Gastroesophageal sphincter (tissue), 3 donors: Measurements from ENCODE around the gene COL26A1.
A peak's percentile ranks its signal among the peaks of the same experiment; 100 is the strongest.

Experiments used
- POLR2AphosphoS5 ChIP-seq: sonication (generic); formaldehyde crosslinking; IDR thresholded peaks from one replicate; pipeline ENCODE4 v1.6.1; 2017; ENCODE audit warnings: antibody characterized with exemption
- TF ChIP-seq, protein P1 (sequence below), 4 experiments: fragments of 200-600 bp in 2 of 4; fragments of 450-650 bp in 2 of 4; sonication (generic) in 1 of 4; IDR thresholded peaks; one replicate each; pipeline ENCODE4 v1.5.1; 2017 to 2019; ENCODE audit warnings: antibody characterized with exemption in 4 of 4, mild to moderate bottlenecking in 2 of 4, moderate library complexity in 2 of 4

DNA sequence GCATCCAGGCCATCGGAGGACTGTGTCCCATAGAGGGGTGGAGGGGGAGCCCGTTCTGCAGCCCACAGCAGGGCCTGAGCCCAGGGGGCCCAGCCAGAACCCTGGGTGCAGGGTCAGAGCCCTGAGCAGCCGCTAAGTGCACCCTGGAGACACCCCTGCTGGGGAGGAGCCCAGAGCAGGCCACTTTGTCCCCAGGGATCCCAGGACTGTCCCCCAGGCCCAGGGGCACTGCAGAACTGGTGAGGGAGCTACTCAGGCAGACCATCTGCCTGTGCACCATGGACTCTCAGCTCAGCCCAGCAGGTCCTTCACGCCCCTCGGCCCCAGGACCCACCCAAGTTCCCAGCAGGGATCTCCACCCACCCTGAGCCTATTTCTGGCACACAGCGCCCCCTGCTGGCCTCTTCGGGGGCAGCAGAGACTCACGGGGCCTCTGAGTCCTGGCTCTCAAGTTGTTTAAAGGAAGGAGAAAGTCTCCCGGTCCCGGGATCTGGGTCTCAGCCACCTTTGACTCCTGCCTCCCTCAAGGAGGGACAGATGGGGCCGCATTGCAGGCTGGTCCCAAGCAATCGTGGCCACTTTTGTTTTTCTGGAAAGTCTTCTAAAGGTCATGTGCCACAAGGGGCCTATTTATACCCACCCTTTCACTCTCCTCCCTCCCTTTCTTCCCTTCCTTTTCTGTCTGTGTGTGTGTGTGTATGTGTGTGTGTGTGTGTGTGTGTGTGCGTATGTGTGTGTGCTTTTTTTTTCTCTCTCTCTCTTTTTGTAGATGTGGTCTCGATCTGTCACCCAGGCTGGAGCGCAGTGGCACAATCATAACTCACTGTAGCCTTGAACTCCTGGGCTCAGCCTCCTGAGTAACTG lies 176.2 kb downstream of the COL26A1 start:
- TF ChIP-seq, protein P1, sequence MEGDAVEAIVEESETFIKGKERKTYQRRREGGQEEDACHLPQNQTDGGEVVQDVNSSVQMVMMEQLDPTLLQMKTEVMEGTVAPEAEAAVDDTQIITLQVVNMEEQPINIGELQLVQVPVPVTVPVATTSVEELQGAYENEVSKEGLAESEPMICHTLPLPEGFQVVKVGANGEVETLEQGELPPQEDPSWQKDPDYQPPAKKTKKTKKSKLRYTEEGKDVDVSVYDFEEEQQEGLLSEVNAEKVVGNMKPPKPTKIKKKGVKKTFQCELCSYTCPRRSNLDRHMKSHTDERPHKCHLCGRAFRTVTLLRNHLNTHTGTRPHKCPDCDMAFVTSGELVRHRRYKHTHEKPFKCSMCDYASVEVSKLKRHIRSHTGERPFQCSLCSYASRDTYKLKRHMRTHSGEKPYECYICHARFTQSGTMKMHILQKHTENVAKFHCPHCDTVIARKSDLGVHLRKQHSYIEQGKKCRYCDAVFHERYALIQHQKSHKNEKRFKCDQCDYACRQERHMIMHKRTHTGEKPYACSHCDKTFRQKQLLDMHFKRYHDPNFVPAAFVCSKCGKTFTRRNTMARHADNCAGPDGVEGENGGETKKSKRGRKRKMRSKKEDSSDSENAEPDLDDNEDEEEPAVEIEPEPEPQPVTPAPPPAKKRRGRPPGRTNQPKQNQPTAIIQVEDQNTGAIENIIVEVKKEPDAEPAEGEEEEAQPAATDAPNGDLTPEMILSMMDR (IDR thresholded peaks at IDR 0.05) = peak in 3 of 4 experiments; percentile 51 to 86 (median 70)
- TF ChIP-seq POLR2AphosphoS5 = no peak
